WTC11 (cell line): ENCODE measurements around the gene CTBP1. TPM values are rescaled to one million over a fixed set of nuclear protein-coding genes. Genes with fewer than 3 reads are reported as not detected.

Source experiments
- ATAC-seq: fragments of 200-7000 bp; cut with Tn5 transposase; 2 replicates; pipeline ENCODE4 v1.10.0; 2021; ENCODE audit warnings: mild to moderate bottlenecking, moderate library complexity
- CTCF ChIA-PET: fragments of 300-600 bp; sonication (Branson Sonifier 250); formaldehyde crosslinking; loops from one replicate; lab custom pipeline; 2021; ENCODE audit warnings: antibody characterized with exemption; lab: Charles Lee
- POLR2A ChIA-PET: fragments of 350-600 bp; sonication (Branson Sonifier 250); formaldehyde crosslinking; loops from one replicate; lab custom pipeline; 2021; ENCODE audit warnings: antibody characterized with exemption; lab: Charles Lee
- DNase-seq: peaks from one replicate; pipeline ENCODE4 v3.0.0; 2021; ENCODE audit warnings: low spot score
- H3K27ac Mint-ChIP-seq: 2 replicates; pipeline ENCODE4 v1.8.0; 2021; ENCODE audit warnings: mixed read lengths
- H3K27me3 Mint-ChIP-seq: 2 replicates; pipeline ENCODE4 v1.8.0; 2021; ENCODE audit warnings: low read depth, mild to moderate bottlenecking, moderate library complexity, mixed read lengths
- H3K36me3 Mint-ChIP-seq: 2 replicates; pipeline ENCODE4 v1.8.0; 2021; ENCODE audit warnings: mixed read lengths
- H3K4me1 Mint-ChIP-seq: 2 replicates; pipeline ENCODE4 v1.8.0; 2022; ENCODE audit warnings: mixed read lengths
- H3K4me3 Mint-ChIP-seq: 2 replicates; pipeline ENCODE4 v1.8.0; 2021; ENCODE audit warnings: mild to moderate bottlenecking, moderate library complexity, mixed read lengths
- H3K9me3 Mint-ChIP-seq: 2 replicates; pipeline ENCODE4 v1.8.0; 2021; ENCODE audit warnings: mixed read lengths
- ESRRA ChIP-seq: sonication (generic); formaldehyde crosslinking; IDR thresholded peaks from 2 replicates; pipeline ENCODE4 v1.8.1; 2022; ENCODE audit warnings: mild to moderate bottlenecking, missing genetic modification reagents, borderline replicate concordance
- HMGXB4 ChIP-seq: sonication (generic); formaldehyde crosslinking; IDR thresholded peaks from 2 replicates; pipeline ENCODE4 v1.8.1; 2023; ENCODE audit warnings: mild to moderate bottlenecking, moderate library complexity, missing genetic modification reagents
- KAT7 ChIP-seq: sonication (generic); formaldehyde crosslinking; IDR thresholded peaks from 2 replicates; pipeline ENCODE4 v1.8.1; 2023; ENCODE audit warnings: missing genetic modification reagents, mild to moderate bottlenecking, borderline replicate concordance
- TCF7 ChIP-seq: sonication (generic); formaldehyde crosslinking; IDR thresholded peaks from 2 replicates; pipeline ENCODE4 v1.8.0; 2022; ENCODE audit warnings: mild to moderate bottlenecking, low read depth, missing genetic modification reagents, moderate library complexity
- ZBTB21 ChIP-seq: sonication (generic); formaldehyde crosslinking; IDR thresholded peaks from 2 replicates; pipeline ENCODE4 v1.8.1; 2023; ENCODE audit warnings: mild to moderate bottlenecking, missing genetic modification reagents, borderline replicate concordance
- ZNF281 ChIP-seq: sonication (generic); formaldehyde crosslinking; IDR thresholded peaks from 2 replicates; pipeline ENCODE4 v1.8.0; 2023; ENCODE audit warnings: mild to moderate bottlenecking, missing genetic modification reagents
- ZSCAN18 ChIP-seq: fragments of 250-450 bp; sonication (Bioruptor Pico); IDR thresholded peaks from 2 replicates; pipeline ENCODE4 v2.1.2; 2022; ENCODE audit warnings: mild to moderate bottlenecking, moderate library complexity
- total RNA-seq: library from RNA; stranded (reverse); gene quantifications from 3 replicates; pipeline ENCODE4 v1.2.3, GENCODE V29; 2021
- TF ChIP-seq, protein P1 (sequence below): sonication (generic); formaldehyde crosslinking; IDR thresholded peaks from 2 replicates; pipeline ENCODE4 v1.8.1; 2022; ENCODE audit warnings: low read depth, mild to moderate bottlenecking, moderate library complexity, missing genetic modification reagents, borderline replicate concordance

Gene CTBP1
- total RNA-seq, 1 experiment from 2014 or later: 143 TPM

DNA sequence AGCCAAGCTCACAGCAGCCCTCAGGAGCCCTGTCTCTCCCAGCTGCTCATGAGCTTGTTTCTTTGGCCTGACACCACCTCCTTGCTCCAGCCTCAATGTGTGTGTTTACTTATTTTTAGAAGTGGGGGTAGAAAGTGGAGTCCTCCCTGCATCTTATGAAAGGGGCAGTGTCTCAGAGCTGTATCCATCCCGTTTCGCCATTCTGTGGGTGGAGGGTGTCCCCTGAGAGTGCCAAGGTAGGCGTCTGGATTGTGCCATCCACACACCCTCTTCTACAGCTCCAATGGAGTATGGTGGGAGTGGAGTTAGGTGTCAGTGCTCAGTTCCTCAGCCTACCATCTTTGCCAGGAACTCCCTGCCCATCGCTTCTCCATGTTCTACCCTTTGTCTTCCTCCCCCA is 84.9 kb downstream of the CTBP1 start:
- TF ChIP-seq KAT7 (CRISPR knock-in tag) (no peak), ESRRA (CRISPR knock-in tag) (no peak), TCF7 (CRISPR knock-in tag) (no peak), ZBTB21 (CRISPR knock-in tag) (no peak), HMGXB4 (CRISPR knock-in tag) (no peak), ZSCAN18 (CRISPR knock-in tag) (no peak), ZNF281 (CRISPR knock-in tag) (no peak)
- TF ChIP-seq, protein P1, sequence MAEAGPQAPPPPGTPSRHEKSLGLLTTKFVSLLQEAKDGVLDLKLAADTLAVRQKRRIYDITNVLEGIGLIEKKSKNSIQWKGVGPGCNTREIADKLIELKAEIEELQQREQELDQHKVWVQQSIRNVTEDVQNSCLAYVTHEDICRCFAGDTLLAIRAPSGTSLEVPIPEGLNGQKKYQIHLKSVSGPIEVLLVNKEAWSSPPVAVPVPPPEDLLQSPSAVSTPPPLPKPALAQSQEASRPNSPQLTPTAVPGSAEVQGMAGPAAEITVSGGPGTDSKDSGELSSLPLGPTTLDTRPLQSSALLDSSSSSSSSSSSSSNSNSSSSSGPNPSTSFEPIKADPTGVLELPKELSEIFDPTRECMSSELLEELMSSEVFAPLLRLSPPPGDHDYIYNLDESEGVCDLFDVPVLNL: no peak
- Mint-ChIP-seq H3K27me3 (peaks cover 51% of the 10 kb centered on the region), H3K9me3 (peaks cover 15% of the 10 kb centered on the region), H3K36me3 (no peaks in the 10 kb centered on the region), H3K4me3 (no peak overlapping the region), H3K4me1 (peaks cover 2% of the 10 kb centered on the region; the same call in 1 of the 2 replicates), H3K27ac (no peak overlapping the region)
- no peak for ATAC-seq
- DNase-seq: no peak
- ChIA-PET POLR2A (no interaction called here), CTCF (no interaction called here)

Other genes starting within 250 kb of the CTBP1 start
- 25.9 to 30.6 TPM (median 27.3 TPM) in 3 replicates for gene FGFRL1, start 237.5 kb downstream of the CTBP1 start, total RNA-seq
- 1.0 to 2.9 TPM (median 2.7 TPM) in 3 replicates for gene RNF212, start 135.6 kb downstream of the CTBP1 start, total RNA-seq
- 4.9 to 6.6 TPM (median 5.3 TPM) in 3 replicates for gene SPON2, start 76.5 kb downstream of the CTBP1 start, total RNA-seq
- gene MAEA, start 40.8 kb upstream of the CTBP1 start, total RNA-seq: 66.9 to 86.9 TPM (median 79.8 TPM) in 3 replicates
- 36.9 to 41.5 TPM (median 40.4 TPM) in 3 replicates for gene UVSSA, start 98.1 kb upstream of the CTBP1 start, total RNA-seq
- not detected in 3 replicates for gene NKX1-1, start 157.3 kb upstream of the CTBP1 start, total RNA-seq